ENCODE measurements around the gene CLASP2. TPM values are rescaled to one million over a fixed set of nuclear protein-coding genes. Genes with fewer than 3 reads are reported as not detected.
A peak's percentile ranks its signal among the peaks of the same experiment; 100 is the strongest.

Gene CLASP2
- polyA plus RNA-seq, 3 donors, result 10.1 to 16.1 (median 13.9) TPM

GRCh38 chr3:33718595-33718907, 497 bp upstream of the CLASP2 start:
- H3K36me3 Mint-ChIP-seq, result peaks cover 0 to 2% of the 10 kb centered on the region in 2 donors
- no peak for DNase-seq
- H3K27ac ChIP-seq (ENCODE audit: low read depth in 1 of 2, low read length in 2 of 2), result peak overlapping the region; percentile 90 to 96
- H3K27me3 ChIP-seq (ENCODE audit: control insufficient read depth in 2 of 2, insufficient read depth in 2 of 2, low read length in 2 of 2), result no peaks in the 10 kb centered on the region
- intact Hi-C loops (cut with micrococcal nuclease), result loop anchor here (5.0 to 10.0 kb wide), 3 partner anchors 61 to 69 kb away; no protein-coding TSS in a partner anchor
- no peaks in the 10 kb centered on the region for H3K9me3 ChIP-seq (replicated peaks in 1 of 2; ENCODE audit: control insufficient read depth in 1 of 2, insufficient read depth in 1 of 2, low read length in 2 of 2)
- peaks cover 10% of the 10 kb centered on the region for H4K20me1 ChIP-seq (ENCODE audit: insufficient read depth, low read length)
- peak overlapping the region; percentile 98 for H3K9ac ChIP-seq (ENCODE audit: insufficient read depth, low read length, poor library complexity, severe bottlenecking)
- TF ChIP-seq CTCF (IDR thresholded peaks at IDR 0.05), result no peak
- no peaks in the 10 kb centered on the region for H3K9me3 Mint-ChIP-seq
- H2AFZ ChIP-seq (ENCODE audit: insufficient read depth, low read depth, low read length, poor library complexity, severe bottlenecking), result peak overlapping the region; percentile 86
- peaks cover 11% of the 10 kb centered on the region for H3K4me1 Mint-ChIP-seq
- H3K4me3 ChIP-seq (replicated peaks in 1 of 3; ENCODE audit: low read depth in 2 of 3, low read length in 3 of 3), result peak overlapping the region; percentile 64 to 90 (median 78)
- peak overlapping the region; percentile 91 to 99 (median 96) for H3K27ac Mint-ChIP-seq
- H3K79me2 ChIP-seq (ENCODE audit: insufficient read depth, low read length), result peaks cover 45% of the 10 kb centered on the region
- no peaks in the 10 kb centered on the region for H3K27me3 Mint-ChIP-seq (ENCODE audit: low read depth in 3 of 3)
- H3K4me2 ChIP-seq (replicated peaks; ENCODE audit: extremely low read depth, low read length, poor library complexity, severe bottlenecking), result peak overlapping the region; percentile 85
- peaks cover 20% of the 10 kb centered on the region in 2 donors for H3K4me1 ChIP-seq (ENCODE audit: control insufficient read depth in 1 of 2, insufficient read depth in 2 of 2, low read length in 2 of 2)
- 0% methylated on average over 6 of the region's 7 CpGs for WGBS (ENCODE audit: insufficient coverage)
- H3K36me3 ChIP-seq (replicated peaks in 1 of 2; ENCODE audit: control insufficient read depth in 1 of 2, insufficient read depth in 2 of 2, low read length in 2 of 2), result no peaks in the 10 kb centered on the region
- peak overlapping the region; percentile 94 to 96 for H3K4me3 Mint-ChIP-seq

- intact Hi-C loops (cut with micrococcal nuclease), result loop anchor here (5.0 to 10.0 kb wide), 3 partner anchors 60 to 70 kb away; no protein-coding TSS in a partner anchor
- Histone ChIP-seq H3K9ac (ENCODE audit: insufficient read depth, low read length, poor library complexity, severe bottlenecking) (peak overlapping the region; percentile 98), H3K4me2 (replicated peaks; ENCODE audit: extremely low read depth, low read length, poor library complexity, severe bottlenecking) (peak overlapping the region; percentile 85), H2AFZ (ENCODE audit: insufficient read depth, low read depth, low read length, poor library complexity, severe bottlenecking) (peak overlapping the region; percentile 86), H3K79me2 (ENCODE audit: insufficient read depth, low read length) (peaks cover 55% of the 10 kb centered on the region), H3K9me3 (replicated peaks in 1 of 2; ENCODE audit: control insufficient read depth in 1 of 2, insufficient read depth in 1 of 2, low read length in 2 of 2) (no peaks in the 10 kb centered on the region), H4K20me1 (ENCODE audit: insufficient read depth, low read length) (peaks cover 18% of the 10 kb centered on the region), H3K4me3 (replicated peaks in 1 of 3; ENCODE audit: low read depth in 2 of 3, low read length in 3 of 3) (peak overlapping the region; percentile 64 to 90 (median 78)), H3K36me3 (replicated peaks in 1 of 2; ENCODE audit: control insufficient read depth in 1 of 2, insufficient read depth in 2 of 2, low read length in 2 of 2) (no peaks in the 10 kb centered on the region), H3K27me3 (ENCODE audit: control insufficient read depth in 2 of 2, insufficient read depth in 2 of 2, low read length in 2 of 2) (no peaks in the 10 kb centered on the region), H3K27ac (ENCODE audit: low read depth in 1 of 2, low read length in 2 of 2) (peak overlapping the region; percentile 90 to 96), H3K4me1 (ENCODE audit: control insufficient read depth in 1 of 2, insufficient read depth in 2 of 2, low read length in 2 of 2) (peaks cover 20% of the 10 kb centered on the region in 2 donors)
- Mint-ChIP-seq H3K27me3 (ENCODE audit: low read depth in 3 of 3) (no peaks in the 10 kb centered on the region), H3K27ac (peak overlapping the region; percentile 91 to 96 (median 96)), H3K9me3 (peaks cover 0 to 2% (median 0%) of the 10 kb centered on the region in 7 donors), H3K4me1 (peaks cover 11% of the 10 kb centered on the region), H3K36me3 (peaks cover 2% of the 10 kb centered on the region in 2 donors), H3K4me3 (peak overlapping the region; percentile 94 to 96)
- peak; percentile 46 to 62 (median 47) for DNase-seq
- WGBS (ENCODE audit: insufficient coverage), result under 1% methylated on average over 26 of the region's 26 CpGs
- no peak for TF ChIP-seq CTCF (IDR thresholded peaks at IDR 0.05)
Measured at GRCh38 chr3:33717616-33717865, 513 bp downstream of the CLASP2 start.
